Measurements from ENCODE around the gene TBC1D2. TPM values are rescaled to one million over a fixed set of nuclear protein-coding genes. Genes with fewer than 3 reads are reported as not detected.

TBC1D2 gene
- total RNA-seq, 6 donors from 2014 or later, result 62.4 to 217 (median 119) TPM

GRCh38 chr9:98260635-98261034, 5.2 kb upstream of the TBC1D2 start:
- H3K4me3 ChIP-seq, result no peak overlapping the region
- no peak for DNase-seq
- peaks cover 0 to 9% (median 9%) of the 10 kb centered on the region in 4 donors for H3K4me1 ChIP-seq
- TF ChIP-seq CTCF (IDR thresholded peaks at IDR 0.05) (no peak), POLR2A (IDR thresholded peaks at IDR 0.05) (no peak), POLR2AphosphoS5 (IDR thresholded peaks at IDR 0.05) (no peak), EP300 (IDR thresholded peaks at IDR 0.05) (no peak)
- WGBS, 2 donors, result 77 to 83% methylated on average over 5 of the region's 5 CpGs
- H3K9me3 ChIP-seq, result no peaks in the 10 kb centered on the region
- H3K27ac ChIP-seq, result no peak overlapping the region
- H3K27me3 ChIP-seq, result no peaks in the 10 kb centered on the region
- no peaks in the 10 kb centered on the region for H3K36me3 ChIP-seq
- ATAC-seq (ENCODE audit: low FRiP score in 2 of 2), result no peak

- DNase-seq (no peak), ATAC-seq (ENCODE audit: low FRiP score in 2 of 2) (no peak)
- no peaks in the 10 kb centered on the region for H3K27me3 ChIP-seq
- H3K27ac ChIP-seq, result no peak overlapping the region
- H3K4me3 ChIP-seq, result no peak overlapping the region
- 79 to 95% methylated on average over 3 of the region's 3 CpGs for WGBS, 2 donors
- no peak for TF ChIP-seq POLR2AphosphoS5 (IDR thresholded peaks at IDR 0.05)
- no peak for TF ChIP-seq POLR2A (IDR thresholded peaks at IDR 0.05)
- no peak for TF ChIP-seq CTCF (IDR thresholded peaks at IDR 0.05)
- no peak for TF ChIP-seq EP300 (IDR thresholded peaks at IDR 0.05)
- H3K4me1 ChIP-seq, result peaks cover 3 to 11% (median 11%) of the 10 kb centered on the region in 4 donors
- no peaks in the 10 kb centered on the region for H3K9me3 ChIP-seq
- no peaks in the 10 kb centered on the region for H3K36me3 ChIP-seq
Measured at GRCh38 chr9:98259791-98260190, 4.3 kb upstream of the TBC1D2 start.

- Histone ChIP-seq H3K27me3 (no peaks in the 10 kb centered on the region), H3K4me3 (peak overlapping the region; percentile 65 to 82 (median 74)), H3K9me3 (no peaks in the 10 kb centered on the region), H3K27ac (peak overlapping the region; percentile 93 to 99 (median 97)), H3K4me1 (peaks cover 30 to 41% (median 32%) of the 10 kb centered on the region in 4 donors), H3K36me3 (peaks cover 0 to 5% (median 1%) of the 10 kb centered on the region in 4 donors)
- ATAC-seq (ENCODE audit: low FRiP score in 2 of 2), result no peak
- DNase-seq, result peak in 1 of 2 donors; percentile 29
- 11 to 15% methylated on average over 12 of the region's 12 CpGs for WGBS, 2 donors
- TF ChIP-seq POLR2AphosphoS5 (IDR thresholded peaks at IDR 0.05), result no peak
Measured at GRCh38 chr9:98256756-98257155, 1.3 kb upstream of the TBC1D2 start.

- 1% methylated on average over 25 of the region's 36 CpGs; no CpG with 5 or more reads in 1 of the 2 donors for WGBS, 2 donors
- ATAC-seq (ENCODE audit: low FRiP score in 2 of 2) (peak; percentile 11 to 30), DNase-seq (peak in 1 of 2 donors; percentile 57)
- Histone ChIP-seq H3K9me3 (no peaks in the 10 kb centered on the region), H3K36me3 (peaks cover 0 to 15% (median 7%) of the 10 kb centered on the region in 4 donors), H3K4me3 (peak overlapping the region; percentile 65 to 82 (median 74)), H3K27me3 (no peaks in the 10 kb centered on the region), H3K27ac (peak overlapping the region; percentile 93 to 99 (median 97)), H3K4me1 (peaks cover 44 to 58% (median 48%) of the 10 kb centered on the region in 4 donors)
- TF ChIP-seq POLR2A (IDR thresholded peaks at IDR 0.05), result peak in 1 of 4 donors; percentile 37
- no peak for TF ChIP-seq CTCF (IDR thresholded peaks at IDR 0.05)
- peak; percentile 6 to 22 for TF ChIP-seq POLR2AphosphoS5 (IDR thresholded peaks at IDR 0.05)
- TF ChIP-seq EP300 (IDR thresholded peaks at IDR 0.05), result no peak
Measured at GRCh38 chr9:98255061-98255577, 330 bp downstream of the TBC1D2 start.

GRCh38 chr9:98254228-98255060, 1.0 kb downstream of the TBC1D2 start:
- 38 to 41% methylated on average over 5 of the region's 5 CpGs for WGBS, 2 donors

More at GRCh38 chr9:98254228-98255060, 1.0 kb downstream of the TBC1D2 start:
- Histone ChIP-seq H3K27ac (peak overlapping the region; percentile 93 to 99 (median 97)), H3K9me3 (no peaks in the 10 kb centered on the region), H3K4me3 (peak overlapping the region; percentile 65 to 82 (median 74)), H3K36me3 (peaks cover 0 to 15% (median 7%) of the 10 kb centered on the region in 4 donors), H3K27me3 (no peaks in the 10 kb centered on the region), H3K4me1 (peaks cover 51 to 64% (median 55%) of the 10 kb centered on the region in 4 donors)
- ATAC-seq (ENCODE audit: low FRiP score in 2 of 2) (no peak), DNase-seq (no peak)
- no peak for TF ChIP-seq CTCF (IDR thresholded peaks at IDR 0.05)
- TF ChIP-seq POLR2AphosphoS5 (IDR thresholded peaks at IDR 0.05), result peak in 1 of 2 donors; percentile 39
- peak in 1 of 4 donors; percentile 16 for TF ChIP-seq EP300 (IDR thresholded peaks at IDR 0.05)
- TF ChIP-seq POLR2A (IDR thresholded peaks at IDR 0.05), result no peak

Data from upper lobe of left lung (tissue), 6 donors.